Ammon's horn (tissue), 1 donor: Measurements from ENCODE around the gene WDR64.
A peak's percentile ranks its signal among the peaks of the same experiment; 100 is the strongest.

Experiments
- DNase-seq: peaks from one replicate; pipeline ENCODE4 v3.0.0-alpha.2; 2016; ENCODE audit warnings: low spot score

Gene WDR64

DNA sequence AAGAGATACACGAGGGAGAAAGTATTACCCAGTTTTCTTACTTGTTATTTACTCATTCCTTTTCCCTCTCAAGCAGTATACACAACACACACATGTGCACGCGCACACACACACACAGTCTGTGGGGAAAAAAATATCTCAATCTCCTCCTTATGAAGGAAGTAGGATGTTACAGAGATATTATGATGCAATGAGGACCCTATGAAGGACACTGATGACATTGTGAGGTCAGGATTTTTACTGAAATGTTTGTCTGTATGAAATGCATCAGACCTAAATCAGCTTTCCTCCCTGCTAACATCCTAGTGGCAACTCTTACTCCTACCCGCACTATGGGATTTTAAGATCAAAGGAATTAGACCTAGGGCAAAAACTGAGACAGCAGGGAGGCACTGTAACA, at the start of gene WDR64:
Gene WDR64, plus strand, starts transcription at position 270 of the 400 bp plus-strand sequence. CDS start 204 bp downstream, outside the sequence.
- DNase-seq = no peak

DNA sequence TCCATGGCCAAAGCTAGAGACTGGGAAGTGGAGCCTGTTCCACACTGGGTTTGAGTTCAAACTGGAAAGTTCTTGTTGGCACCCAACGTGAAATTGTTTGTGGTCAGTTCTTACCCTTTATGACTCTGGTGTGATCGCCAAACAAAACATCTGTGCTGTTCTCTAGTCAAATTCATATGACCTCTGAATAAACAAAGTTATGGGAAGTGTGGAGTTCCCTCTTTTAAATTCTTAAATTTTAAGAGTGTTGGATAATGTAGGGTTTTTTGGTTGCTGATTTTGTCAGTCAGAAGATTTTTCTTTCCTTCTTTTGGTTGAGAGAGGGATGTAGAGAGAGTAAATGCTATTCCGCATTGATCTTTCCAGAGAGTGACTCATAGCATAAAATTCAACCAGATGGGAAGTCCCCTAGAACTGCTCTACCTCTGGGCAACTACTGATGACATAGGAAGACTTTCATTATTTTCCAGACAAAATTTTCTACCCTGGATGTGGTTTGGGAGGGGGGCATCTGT, 48.3 kb upstream of the WDR64 start:
- no peak for DNase-seq

DNA sequence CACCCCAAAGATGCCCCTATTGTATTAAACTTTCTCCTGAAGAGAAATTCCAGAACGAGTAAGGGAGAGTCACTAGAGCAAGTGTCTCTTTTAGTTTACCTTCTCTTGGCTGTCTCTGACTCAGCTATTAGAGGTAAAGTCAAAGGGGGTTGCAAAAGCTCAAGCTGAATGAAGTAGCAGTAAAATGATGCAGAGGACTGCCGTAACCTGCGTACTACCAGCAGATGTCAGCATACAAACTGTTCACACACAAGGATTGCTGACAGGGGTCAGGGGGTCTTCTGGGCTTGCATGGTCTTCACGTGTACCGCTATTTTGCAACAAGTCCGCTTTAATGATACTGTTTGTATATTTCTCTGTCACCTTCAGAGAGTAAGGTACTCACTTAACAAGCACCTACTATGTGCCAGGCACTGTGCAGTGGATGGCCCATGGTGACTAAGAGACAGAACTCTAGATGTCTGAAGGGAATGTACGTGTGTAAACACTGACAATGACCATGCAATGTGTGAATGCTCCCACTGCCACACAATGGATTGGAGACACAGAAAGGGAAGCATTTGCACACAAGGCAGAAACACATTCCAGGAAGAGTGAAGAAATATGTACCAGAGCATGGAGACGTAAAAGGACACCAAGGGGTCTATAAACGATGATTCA, 46.8 kb upstream of the WDR64 start:
- no peak for DNase-seq

DNA sequence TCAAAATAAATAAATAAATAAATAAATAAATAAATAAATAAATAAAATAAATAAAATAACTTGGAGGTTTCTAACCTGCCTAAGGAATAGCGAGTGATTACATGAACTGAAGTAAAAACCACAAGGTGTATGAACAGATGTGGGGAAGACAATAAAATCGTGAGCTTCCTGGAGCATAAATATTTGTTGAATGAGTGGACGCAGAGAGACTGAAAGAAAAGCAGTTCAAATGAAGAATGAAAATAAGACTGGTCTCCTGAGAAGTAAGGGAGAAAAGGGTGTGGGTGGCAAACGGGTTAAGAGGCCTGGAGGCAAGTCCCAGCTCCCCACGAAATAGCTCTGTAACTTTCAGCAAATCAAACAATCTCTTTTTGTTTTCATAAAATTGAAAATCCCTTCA, 45.5 kb upstream of the WDR64 start:
- no peak for DNase-seq

DNA sequence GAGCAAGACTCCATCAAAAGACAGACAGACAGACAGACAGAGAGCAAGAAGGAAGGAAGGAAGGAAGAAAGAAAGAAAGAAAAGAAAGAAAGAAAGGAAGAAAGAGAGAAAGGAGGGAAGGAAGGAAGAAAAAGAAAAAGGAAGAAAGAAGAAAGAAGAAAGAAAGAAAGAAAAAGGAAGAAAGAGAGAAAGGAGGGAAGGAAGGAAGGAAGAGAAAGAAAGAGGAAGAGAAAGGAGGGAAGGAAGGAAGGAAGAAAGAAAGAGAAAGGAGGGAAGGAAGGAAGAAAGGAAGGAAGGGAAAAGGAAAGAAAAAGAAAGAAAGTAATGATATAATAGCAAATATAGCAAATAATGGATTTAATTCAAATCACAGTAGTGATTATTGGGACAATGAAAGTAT, 44.6 kb upstream of the WDR64 start:
- no peak for DNase-seq

DNA sequence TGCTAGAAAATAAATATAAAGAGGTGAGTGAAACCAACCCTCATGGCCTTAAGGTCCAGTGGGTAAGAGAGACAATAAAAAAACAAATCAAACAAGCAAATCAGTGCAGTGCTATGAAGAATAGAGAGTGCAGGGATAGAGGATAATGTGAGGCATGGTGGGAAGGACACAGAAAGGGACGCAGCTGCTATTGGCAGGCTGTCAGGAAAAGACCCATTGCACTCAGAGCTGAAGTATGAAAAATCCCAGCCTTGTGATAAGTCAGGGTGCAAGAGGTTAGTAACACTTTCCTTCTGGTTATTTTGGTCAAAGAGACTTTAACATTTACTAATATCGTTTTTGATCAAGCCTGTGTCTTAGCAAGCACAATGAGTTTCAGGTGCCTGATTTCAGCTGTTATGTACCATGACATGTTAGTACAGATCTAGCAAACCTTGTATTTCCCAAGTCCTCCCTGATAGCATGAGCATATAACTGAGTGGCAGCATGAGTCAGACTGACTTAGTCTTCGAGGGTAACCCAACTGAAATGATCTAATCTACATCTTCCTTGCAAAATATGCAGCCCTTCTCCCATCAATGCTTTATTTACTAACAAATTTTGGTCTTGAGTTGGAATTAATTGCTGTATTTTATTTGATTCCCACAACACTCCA, 43.6 kb upstream of the WDR64 start:
- DNase-seq = no peak

DNA sequence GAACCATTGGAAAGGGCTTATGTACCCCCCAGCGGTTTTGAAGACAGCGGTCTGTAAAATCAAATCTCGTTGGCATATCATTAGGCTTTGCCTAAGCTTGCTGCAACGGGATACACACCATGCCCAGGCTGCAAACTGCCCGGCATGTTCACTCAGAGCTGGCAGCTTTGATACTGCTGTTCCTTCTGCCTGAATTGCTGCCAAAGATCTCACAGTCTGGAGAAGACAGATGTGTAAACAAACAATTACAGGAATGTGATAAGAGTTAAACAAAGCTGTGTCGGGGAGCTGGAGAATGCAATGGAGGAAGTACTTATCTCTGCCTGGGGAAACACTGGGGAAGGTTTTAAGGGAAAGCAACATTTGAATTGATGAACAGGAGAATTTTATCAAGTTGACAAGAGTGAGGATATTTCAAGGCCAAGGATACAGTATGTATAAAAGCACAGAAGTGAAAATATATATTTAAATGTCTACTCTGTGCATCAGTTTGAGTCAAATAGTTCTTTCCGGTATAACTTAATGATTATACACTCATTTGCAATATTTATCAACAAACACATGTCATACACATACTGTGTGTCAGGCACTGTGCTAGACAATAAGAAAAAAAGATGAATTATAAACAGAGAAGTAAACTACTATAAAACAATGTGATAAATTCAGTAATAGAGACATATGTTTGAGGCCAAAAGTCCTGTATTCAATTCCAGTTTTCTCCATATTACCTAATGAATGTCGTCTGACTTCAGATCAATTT, 41.8 kb upstream of the WDR64 start:
- DNase-seq = no peak

DNA sequence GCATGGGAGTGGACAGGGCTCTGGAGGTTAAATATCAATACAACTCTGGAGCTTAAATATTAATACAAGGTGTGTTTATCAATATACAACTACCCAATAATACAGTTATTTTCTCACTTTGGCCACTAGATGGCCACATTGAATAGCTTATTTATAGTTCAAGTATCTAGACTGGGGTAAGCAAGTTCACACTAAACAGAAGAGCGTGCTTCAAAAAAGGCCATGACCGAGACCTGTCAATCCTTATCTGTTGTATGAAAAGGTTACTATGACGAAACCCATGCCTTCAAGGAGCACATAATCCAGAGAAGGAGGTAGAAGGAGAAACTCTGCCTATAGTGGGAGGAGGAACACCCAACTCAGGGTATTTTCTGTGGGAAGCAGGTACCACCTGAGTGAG, 41.0 kb upstream of the WDR64 start:
- DNase-seq = peak; percentile 74

DNA sequence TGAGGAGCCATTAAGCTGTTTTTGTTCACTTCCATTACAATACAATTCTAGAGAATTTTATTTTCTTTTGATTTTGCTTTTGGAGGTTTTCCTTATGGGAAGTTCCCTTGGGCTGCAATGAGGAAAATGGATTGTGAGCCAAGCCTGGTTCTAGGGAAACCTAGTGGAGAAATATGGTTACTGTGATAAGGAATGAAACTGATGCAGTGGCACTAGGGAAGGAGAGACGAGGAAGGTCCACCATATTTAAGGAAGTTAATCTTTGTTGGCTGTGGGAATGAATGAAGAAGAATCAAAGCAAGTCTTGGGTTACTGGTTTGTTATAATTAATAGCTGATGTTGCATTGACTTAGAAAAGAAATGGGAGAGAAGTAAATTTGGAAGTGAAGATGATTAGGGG, 40.3 kb upstream of the WDR64 start:
- DNase-seq = no peak

DNA sequence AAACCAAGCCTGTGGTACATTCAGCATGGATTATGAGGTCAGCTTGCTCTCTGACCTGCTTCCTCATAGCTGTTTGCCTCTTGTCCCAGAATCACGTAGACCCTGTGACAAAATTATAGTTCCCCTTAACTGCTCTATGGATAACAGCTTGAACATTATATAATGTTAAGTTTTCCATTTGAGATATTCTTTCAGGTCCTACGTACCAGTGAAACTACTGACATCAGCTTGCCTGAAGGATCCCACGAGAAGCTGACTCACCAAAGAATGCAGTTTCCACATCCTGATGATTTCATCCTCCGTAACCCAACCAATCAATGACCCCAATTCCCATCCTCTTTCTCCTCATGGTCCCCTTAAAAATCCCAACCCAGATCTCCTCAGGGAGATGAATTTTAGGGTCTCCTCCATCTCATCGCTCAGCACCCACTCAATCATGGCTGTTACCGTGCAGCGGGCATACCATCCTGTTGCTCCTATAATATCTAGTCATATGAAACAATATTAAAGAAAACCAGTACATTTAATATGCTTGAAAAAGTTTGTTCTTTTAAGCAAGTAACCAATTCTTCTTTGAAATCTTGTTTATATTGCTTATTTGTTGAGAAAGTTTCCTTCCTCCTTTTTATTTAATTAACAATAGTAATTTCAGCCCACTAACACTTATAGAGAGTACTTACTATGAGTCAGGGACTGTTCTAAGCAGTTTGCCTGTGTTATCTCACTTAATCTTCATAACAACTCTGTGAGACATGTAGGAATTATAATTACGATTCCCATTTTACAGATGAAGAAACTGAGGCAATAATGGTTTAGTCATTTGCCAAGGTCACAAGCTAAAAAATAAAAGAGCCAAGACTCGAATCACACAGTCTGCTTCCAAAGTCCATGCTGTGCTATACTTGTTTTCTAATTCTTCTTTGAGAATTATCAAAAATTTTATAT, 39.3 kb upstream of the WDR64 start:
- no peak for DNase-seq

DNA sequence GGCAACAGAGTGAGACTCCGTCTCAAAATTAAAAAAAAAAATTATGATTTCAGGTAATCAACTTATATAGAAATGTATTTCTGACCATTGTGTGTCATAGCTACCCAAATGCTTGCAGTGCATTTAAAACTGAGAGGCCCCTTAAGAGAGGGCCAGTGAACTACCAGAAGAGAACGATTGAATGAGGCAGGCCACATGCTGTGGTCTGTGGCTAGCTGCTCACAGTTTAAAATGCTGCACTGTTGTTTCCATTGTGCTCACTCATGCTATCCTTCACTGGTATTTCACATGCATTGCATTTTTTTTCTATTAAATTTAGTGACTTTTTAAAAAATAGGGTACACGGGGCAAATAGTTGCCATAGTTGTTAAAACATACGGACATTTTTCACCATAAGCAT, 37.9 kb upstream of the WDR64 start:
- DNase-seq = no peak

DNA sequence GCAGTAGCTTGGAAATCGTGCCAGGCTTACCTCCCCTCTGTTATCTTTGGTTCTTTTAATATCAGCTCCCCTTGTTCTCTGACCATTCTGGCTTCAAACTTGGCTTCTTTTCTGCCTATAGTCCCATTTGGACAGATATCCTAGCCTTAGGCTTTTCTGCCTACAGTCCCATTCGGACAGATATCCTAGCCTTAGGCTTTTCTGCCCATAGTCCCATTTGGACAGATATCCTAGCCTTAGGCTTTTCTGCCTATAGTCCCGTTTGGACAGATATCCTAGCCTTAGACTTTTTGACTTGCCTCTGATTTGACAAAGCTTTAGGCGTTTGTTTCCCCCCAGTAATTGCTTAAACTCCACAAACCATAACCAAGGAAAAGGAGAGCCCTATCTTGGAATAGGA, 37.5 kb upstream of the WDR64 start:
- no peak for DNase-seq

DNA sequence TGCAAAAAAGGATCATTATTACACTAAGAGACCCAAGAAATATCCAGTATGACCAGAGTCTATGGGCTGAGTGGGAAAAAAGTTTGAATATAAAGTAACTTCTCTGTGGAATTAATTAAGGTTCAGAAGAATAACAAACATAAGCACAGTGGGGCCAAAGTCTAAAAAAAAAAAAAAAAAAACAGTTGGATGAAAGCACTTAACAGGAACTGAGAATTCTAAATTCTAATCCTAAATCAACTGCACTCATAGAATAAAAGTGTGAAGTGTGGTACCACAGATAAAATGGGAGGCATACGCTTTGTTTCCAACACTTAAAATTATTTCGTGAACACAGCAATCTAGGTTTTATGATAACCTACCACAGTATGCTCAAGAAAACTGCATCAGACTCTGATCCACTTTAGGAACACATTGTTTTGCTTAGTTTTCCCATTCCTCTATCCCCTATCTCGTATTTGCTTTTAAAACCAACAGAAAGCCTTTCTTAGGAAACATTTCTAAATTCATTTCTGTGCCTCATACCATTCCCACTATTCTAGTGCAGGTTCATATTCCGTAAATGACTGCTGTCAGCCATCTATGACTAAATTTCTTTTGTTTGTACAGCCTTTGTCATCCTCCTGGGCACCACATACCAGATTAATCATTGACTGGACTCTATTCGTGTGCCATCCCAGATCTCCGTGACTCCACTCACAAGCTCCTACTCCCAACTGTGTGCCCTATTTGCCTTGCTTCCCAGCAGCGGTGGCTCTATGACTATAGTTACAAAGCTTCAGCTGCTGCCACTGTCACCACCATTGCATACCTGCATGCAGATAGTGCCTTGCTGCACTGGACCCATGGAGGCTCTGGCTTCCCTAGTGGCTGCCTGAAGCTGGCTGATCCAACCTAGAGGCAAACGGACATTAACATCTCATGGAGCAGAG, 36.8 kb upstream of the WDR64 start:
- DNase-seq = no peak

DNA sequence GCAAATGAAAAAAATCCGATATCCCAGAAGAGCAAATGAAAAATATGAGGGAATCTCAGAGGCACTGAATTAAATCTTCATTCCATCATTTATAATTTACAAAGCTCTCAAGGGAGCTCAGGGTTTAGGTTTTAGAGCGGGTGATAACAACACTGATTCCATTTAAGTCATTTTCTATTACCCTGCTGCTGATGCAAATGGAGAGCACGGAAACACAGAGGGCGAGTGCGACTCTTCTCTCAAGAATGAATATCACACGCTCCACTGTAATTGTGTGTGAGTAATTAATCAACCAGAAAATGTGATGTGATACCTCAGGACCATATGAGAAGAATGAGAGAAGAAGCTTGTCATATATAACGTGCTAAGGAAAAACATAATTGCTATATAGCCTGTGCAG, 34.7 kb upstream of the WDR64 start:
- no peak for DNase-seq

DNA sequence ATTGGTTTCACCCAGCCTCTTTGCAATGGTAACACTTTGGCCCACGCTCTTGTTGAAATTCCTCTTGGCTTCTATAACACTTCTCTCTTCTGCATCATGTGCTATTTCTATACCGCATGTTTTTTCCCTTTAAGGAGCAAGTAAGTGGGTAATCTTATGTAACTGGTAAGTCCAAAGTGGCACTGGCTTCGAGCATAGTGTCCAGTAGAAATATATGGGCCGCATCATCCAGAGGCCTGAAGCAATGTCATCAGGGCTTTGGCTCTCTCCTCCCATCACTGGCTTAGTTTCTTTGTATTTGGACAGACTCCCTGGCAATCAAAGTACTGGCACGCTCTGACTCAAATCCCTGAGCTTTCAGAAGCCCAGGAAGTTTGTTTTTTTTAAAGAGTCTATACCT, 29.4 kb upstream of the WDR64 start:
- no peak for DNase-seq

DNA sequence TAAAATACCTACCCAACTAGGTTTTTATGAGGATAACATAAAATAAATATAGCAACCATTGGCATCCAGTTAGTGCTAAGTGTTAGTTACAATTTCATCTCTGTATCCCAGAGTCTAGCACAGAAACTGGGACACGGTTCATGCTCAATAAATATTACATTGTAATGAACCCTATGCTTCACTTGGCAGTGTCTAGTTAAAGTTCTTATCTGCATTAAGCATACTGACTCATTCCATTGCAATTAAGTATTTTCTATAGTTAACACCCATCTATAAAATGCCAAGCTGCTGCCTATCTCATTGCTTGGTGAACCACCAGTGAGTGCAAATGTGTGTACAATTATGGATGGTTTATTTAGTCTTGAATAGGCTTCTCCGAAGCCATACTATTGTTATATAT, 27.1 kb upstream of the WDR64 start:
- no peak for DNase-seq

DNA sequence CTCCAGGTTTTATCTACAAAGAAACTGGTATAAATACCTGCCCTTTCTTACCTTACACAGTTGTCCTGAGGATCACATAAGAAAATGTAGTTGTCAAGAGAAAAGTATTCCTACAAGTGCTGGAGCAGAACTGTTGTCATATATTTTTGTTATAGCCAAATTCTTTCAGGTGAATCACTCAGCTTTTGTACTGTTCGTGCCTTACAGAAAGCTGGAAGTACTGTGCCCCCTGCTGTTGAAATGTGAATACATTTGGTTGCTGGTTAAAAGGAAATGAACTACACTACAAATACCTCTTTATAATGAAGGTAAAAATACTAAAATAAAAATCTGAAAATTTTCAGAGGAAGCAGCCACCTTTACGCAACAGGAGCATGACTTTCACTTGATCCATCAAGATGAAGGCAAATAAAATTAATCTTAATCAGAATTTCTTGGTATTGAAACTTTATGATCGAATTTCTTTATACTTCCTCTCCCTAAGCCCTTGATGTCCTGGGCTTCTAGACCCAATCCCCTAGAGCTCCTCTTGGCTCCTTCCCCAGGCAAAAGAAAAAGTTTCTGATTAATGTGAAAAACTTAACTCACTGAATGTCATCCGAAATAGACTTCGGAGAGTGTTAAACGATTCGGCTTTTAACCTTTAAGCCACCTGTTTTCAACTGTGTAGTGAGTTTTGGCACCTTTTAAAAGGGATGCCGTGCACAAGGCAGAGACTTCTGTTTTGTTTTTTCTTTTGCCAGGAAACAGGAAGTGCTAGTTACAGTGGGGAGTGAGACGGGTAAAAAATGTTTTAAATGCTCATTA, 24.4 kb upstream of the WDR64 start:
- DNase-seq = peak; percentile 51

DNA sequence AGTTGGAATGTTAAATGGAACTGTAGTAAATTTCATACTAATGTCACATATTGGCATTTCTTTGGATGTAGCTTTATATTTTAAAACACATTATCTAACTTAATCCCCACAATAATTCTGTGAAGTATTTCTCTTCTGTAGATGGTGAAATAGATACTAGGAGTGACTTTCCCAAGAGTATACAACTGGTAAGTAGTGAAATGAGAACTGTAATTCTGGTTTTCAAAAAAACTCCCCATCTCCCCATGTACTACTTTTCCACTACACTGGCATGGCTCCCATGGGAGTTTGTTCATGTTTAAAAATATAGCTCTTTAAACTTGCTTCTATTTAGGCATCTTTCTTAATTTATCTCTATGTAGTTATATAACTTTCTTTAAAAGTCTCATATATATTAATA, 22.1 kb upstream of the WDR64 start:
- no peak for DNase-seq

DNA sequence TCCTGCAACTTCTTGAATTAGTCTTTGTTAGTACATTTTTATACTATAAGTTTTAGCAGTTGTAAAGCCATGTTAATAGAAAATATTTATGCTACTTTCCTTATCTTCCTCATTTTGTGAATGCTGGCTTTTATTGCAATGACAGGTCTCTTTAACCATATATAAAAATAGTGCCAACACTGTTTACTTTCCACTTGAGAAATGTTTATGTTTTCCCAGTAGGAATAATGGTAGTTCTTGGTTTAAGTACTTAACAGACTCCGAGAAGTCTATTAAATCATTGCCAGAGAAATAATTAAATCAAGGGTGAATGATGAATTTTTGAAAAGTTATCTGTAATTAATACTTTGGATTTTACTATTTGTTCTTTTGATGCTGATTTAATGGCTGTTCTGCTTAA, 21.6 kb upstream of the WDR64 start:
- no peak for DNase-seq

DNA sequence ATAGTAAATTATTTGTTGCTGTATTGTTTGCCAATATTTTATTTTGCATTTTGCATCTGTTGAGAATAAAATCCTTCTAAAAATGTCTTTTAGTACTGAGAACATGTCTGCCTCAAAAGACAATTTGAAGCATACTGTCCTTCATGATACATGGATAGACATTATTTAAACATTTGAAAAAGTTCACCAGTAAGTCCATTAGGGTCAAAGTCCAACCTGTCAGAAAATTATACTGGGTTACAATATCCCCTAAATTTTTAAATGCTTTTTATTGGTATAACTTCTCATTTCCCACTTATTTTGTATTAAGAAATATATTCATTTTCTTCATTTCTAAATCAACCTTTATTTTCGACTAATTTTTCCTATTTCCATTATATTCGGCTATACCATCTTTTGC, 21.2 kb upstream of the WDR64 start:
- no peak for DNase-seq
